Left cardiac atrium (tissue), 4 donors: ENCODE data around the gene HSPB7. TPM values are rescaled to one million over a fixed set of nuclear protein-coding genes. Genes with fewer than 3 reads are reported as not detected.
"Not testable (repeated sequence)": the region's sequence is repeated elsewhere in the genome, so short reads cannot be mapped to it uniquely, and the experiment has no call there.

Experiments
- ATAC-seq, 2 donors: fragments of 200-7000 bp; cut with Tn5 transposase; one replicate each; pipeline ENCODE4 v1.9.1; 2020; ENCODE audit warnings: mild to moderate bottlenecking in 2 of 2, moderate library complexity in 2 of 2
- DNase-seq: peaks from one replicate; pipeline ENCODE4 v3.0.0-alpha.2; 2020
- intact Hi-C, 2 donors: fragments of 100-400 bp; cut with DNase I; formaldehyde crosslinking; loops; one replicate each; pipeline versions ENCODE4 v1.14.1 to v1.15.1; 2022 to 2023
- total RNA-seq, 2 donors: library from RNA; stranded (reverse); fragmentation: NEBNext Ultra II Directional; extraction: Animal tissue kit (Norgen Biotek cat#: 25700); gene quantifications; one replicate each; pipeline ENCODE4 v1.2.1, GENCODE V29; 2021
- donor health status: DM: no; HTN: yes; CAD: no.
- donor health status: DM: no; HTN: yes; CAD: no; lungs with severe emphysema.
- donor health status: DM: yes; HTN: yes; CAD: no.
- donor health status: Dilated cardiomyopathy.

The HSPB7 gene
- total RNA-seq, 2 donors from 2014 or later, result 1,770 to 2,192 TPM

DNA sequence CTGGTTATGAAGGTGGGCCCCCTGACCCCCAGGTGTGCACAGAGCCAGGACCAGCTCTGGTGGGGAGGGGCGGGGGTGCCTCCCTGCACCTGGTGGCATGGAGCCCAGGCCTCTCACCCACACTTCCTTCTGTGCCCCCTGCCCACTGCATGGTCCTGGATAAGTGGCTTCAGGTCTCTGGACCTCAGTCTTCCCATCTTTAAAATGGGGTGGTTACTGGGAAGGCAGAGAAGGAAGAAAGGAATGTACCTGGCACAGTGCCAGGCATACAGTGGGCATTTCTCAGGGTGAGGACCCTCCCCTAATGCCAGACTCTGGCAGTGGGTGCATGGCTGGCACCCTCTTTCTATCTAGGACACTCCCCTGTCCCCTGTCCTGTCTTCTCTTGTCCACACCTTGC, 11.4 kb upstream of the HSPB7 start:
- DNase-seq (no peak), ATAC-seq (no peak)
- intact Hi-C loops, result no loop called here

DNA sequence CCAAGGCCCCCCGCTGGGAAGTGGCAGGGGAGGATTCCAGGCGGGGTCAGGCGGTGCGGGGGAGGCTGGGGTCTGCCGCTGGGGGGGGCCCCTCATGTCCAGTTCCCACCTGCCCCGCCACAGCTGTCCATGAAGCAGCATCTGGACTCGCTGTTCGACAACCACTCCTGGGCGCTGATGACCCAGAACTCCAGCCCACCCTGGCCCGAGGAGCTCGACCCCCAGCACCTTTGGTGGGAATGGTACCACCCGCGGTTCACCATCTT, 11.1 kb upstream of the HSPB7 start:
- intact Hi-C loops, ATAC-seq, DNase-seq: not testable (repeated sequence)

DNA sequence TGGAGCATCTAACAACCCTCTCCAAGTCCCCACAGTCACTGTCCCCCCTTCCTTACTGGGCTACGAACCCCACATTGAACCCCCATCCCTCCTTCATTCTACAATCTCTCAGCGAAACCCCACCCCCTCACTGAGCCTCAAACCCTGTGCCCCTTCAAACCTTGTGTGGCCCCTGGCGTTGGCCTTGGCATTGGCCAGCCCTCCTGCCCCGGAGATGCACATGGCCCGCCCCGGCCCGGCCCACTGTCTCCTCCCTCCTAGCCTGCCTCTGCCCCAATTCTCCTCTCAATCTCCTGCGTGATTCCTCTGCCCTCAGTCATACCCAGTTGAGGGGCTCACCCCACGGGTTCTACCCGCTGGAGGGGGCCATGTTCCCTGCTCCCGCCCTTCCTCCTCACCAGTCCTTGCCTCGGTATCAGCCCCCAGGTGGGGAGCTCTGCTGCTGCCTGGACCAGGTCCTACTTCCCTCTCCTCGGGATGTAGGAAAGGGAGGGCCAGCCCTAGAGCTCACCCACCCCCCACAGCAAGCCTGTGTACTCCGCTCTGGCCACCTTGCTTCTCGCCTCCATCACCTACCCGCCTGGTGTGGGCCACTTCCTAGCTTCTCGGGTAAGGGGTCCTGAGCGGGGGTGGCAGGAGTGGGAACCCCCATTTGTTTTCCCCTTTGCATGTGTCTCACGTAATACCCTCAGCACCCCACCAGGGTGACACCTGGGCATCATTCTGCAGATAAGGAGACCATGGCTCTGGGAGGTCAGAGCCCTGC, 10.6 kb upstream of the HSPB7 start:
- intact Hi-C loops, result no loop called here
- DNase-seq (no peak), ATAC-seq (no peak)

DNA sequence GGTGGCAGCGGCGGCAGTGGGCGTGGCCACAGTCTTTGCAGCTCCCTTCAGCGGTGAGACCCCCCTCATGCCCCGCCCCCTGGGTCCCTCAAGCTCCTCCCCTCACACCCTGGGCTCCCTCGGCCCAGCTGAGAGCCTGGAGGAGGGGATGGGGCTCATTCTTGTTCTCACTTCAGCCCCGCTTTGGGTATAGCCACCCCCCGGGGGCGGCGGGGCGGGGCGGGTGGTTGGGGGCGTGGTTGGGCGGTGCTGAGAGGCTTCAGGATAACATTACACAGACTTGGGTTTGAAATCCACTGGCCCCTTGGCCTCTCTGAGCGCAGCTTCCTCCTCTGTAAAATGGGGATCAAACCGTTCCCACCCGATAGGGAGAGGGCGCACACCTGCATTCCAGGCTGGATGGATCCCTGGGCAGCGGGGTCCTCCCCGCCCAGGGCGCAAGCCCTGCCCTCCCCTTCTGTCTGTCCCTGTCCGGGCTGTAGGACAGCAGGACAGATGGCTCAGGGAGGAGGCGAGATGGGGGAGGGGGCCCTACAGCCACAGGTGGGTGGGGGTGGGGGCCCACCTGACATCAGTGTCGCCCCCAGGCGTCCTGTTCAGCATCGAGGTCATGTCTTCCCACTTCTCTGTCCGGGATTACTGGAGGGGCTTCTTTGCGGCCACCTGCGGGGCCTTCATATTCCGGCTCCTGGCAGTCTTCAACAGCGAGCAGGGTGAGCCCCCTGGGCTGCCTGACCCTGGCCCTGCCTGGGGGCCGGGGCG, 9.1 kb upstream of the HSPB7 start:
- ATAC-seq (peak; percentile 54 to 56), DNase-seq (no peak)
- intact Hi-C loops, result no loop called here

DNA sequence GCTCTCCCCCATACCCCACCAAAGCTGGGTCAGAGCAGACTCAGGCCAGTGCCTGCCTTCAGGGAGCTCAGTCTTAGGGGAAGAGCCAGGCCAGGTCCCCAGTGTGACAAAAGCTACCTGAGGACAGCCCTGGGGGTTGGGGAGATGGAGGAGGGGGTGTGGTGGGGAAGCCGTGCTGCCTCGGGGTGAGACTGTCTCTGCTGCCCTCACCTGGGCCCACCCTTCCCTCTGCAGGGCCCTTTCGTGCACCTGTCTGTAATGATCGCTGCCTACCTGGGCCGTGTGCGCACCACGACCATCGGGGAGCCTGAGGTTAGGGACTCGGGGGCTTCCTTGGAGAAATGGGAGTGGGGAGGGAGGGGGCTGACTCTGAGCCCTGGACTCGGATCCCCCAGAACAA, 8.5 kb upstream of the HSPB7 start:
- DNase-seq, ATAC-seq, intact Hi-C loops: not testable (repeated sequence)

DNA sequence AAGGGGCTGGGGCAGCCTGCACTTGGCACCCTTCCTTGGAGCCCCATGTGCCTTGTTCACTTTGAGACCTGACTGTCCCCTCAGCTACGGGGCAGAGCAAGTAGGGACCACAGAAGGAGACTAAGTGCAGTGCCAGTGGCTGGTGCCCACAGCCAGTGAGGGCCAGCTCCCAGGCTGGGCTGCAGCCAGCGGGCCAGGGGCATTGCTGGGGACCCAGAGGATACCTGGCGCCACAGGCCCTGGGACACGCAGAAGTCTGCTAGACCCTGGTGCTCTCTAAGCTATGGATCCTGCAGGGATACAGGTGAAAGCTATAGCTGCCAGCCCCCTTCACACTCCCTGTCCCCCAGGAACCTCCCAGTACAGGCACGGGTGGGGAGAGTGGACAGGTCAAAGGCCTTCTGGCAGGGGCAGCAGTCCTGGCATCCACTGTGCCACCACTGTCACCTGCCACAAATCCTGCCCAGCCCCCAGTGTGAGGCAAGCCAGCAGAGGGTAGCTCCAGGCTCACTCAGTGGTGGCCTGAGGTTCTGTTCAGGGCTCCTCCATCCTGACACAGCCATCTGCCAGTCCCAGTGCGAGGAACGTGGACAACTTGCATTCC, 5.3 kb upstream of the HSPB7 start:
- ATAC-seq (no peak), DNase-seq (no peak)
- intact Hi-C loops, result no loop called here

DNA sequence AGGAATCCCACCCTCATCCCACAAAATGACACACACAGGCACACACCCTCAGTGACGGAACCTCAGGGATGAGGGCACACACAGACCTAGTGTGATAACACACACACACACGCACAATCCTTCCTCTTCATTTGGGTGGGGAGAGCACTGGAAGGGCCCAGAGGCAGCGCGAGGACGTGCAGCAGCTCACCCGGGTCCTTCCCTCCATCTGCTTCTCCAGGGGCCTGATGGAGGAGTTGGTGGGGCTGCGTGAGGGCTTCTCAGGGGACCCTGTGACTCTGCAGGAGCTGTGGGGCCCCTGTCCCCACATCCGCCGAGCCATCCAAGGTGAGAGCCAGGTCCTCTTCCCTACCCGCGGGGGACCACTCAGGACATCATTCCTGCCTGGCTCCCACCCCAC, 4.5 kb upstream of the HSPB7 start:
- intact Hi-C loops, result no loop called here
- ATAC-seq, result no peak
- no peak for DNase-seq

DNA sequence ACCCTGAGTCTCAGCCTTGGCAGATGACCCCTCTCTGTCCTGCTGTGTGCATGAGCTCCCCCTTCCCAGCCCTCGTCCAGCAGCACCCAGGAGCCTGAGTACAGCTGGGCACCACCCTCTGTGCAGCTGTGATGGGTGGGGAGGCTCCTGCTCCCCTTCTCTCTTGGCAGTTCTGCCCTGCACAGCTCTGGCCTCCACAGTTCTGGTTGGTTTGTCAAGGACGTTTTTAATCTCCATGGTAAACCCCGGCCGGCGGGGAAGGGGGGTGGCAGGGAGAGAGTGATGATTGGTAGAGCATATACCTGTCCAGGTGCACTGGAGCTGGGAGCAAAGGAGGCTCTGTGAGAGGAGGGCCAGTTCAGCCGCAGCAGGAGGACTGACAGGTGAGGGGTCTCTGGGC, 3.8 kb upstream of the HSPB7 start, which contains the start of gene CLCNKA:
TSS of gene CLCNKA (plus strand) at position 356 of the 400 bp plus-strand sequence. CDS start 584 bp downstream, outside the sequence.
- ATAC-seq (no peak), DNase-seq (no peak)
- intact Hi-C loops, result no loop called here

DNA sequence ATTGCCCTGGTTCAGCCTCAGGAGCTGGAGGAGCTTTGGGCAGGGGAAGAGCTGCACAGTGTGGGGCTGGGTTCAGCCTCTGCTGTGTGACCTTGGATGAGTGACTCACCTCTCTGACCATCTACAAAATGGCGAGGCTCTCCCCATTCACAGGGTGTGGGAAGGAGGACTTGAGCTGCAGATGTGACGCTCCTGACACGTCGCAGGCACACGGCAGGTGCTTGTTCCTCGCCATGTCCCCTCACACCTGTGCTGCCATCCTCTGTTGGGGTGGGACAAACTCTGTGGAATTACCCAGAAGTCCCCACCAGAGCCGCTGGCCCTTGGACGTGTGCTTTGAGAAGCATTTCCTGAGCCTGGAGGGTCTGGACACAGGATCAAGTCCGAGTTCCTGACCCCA, 3.0 kb upstream of the HSPB7 start:
- intact Hi-C loops, ATAC-seq, DNase-seq: not testable (repeated sequence)

DNA sequence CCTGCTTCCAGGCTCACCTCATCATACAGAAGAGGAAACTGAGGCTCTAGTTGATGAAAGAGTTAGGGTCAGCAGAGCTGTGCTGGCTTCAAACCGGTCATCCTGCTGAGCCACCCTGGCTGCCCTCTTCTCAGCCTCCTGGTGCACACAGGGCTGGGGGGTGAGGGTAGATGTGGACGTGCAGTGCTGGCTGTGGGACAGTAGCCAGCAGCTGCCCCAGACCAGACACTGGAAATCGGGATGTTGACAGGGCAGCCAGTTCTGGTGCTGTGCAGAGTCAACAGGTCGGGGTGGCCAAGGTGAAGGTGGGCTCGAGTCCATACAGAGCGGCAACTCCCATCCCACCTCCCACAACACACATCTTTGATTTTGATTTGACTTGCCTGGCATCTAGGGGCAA, 2.5 kb upstream of the HSPB7 start:
- ATAC-seq (peak in 1 of 2 donors; percentile 1), DNase-seq (no peak)
- intact Hi-C loops, result no loop called here

DNA sequence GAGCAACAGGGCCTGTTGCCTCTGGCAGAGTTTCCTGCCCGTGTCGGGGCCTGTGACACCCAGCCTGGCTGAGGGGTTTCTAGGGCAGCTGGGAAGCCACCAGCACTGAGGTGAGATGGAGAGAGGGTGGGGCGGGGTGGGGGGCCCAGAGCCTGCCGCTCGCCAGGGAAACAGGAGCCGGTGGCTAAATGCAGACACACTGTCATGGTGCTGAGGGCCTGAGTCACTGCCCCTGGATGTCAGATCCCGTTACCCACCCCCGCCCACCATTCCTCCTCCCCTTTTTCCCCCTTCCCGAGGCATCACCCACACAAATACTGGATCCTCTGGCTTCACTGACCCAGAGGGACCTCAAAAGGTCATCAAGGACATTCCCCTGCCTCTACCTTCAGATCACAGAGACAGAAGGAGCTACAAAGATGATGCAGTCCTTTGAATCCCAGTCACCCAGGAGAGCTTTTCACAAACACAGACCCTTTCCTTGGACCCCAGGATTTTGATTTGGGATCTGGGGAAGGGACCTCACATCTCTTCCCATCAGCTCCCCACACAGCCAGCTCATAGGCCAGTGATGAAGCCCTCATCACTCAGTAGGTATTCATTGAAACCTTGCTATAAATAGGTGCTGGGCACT, 1.9 kb upstream of the HSPB7 start:
- peak in 1 of 2 donors; percentile 21 for ATAC-seq
- intact Hi-C loops, result no loop called here
- peak; percentile 71 for DNase-seq

DNA sequence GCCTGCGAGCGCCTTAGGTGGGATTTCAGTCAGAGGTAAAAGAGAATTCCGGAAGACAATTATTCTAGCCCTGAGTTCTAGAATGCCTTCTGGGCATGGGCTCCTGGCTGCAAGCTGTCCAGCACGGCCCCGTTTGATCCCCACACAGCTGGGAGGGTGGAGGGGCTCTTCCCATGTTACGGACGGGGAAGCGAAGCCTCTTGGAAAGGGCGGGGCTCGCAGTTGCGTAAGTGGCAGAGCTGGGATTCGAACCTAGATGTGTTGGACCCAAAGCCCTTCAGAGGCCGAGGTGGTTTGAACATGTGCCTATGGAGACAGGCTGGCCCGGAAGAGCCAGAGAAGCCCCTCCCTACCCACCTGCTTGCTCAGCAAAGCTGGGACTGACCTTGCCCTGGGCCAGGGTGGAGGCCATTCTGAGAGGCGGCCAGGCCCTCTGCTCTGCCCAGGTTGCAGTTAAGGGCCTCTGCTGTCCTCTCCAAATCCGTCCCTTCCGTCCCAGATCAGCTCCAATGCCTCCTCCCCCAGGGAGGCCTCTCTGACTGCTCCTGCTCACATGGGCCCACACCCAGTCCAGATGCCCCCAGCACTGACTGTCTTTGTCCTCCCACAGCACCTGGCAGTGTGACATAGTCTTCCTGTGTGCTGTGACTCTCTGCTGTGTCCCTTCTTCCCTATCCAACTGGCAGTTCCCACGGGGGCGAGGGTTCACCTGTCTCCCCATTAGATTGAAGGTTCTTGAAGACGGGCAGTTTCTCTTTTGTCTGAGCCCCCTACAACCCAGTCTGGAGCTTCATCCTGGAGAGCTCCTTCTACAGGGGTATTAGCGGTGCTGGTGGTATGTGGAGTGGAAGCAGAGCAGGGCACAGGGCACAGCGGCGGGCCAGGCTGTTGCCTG, 1.2 kb upstream of the HSPB7 start:
- ATAC-seq, result peak in 1 of 2 donors; percentile 39
- intact Hi-C loops, result no loop called here

DNA sequence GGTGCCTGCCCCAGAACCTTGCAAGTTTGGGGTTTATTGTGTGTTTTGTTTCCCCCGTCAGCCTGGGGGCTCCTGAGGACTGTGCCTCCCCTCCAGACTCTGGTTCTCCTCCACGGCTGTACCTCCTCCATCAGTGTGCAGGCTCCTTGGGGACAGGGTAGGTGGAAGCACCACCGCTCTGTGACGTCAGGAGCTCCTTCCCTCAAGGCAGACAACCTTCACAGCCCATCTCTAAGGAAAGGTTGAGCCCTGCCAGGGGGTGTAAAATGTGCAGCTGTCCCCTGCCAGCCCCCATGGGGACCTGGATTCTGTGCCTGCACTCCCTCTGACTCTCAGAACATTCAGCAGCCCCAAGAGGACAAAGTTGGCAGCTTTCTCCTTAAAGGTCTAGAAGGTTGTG, 465 bp upstream of the HSPB7 start:
- intact Hi-C loops, result no loop called here
- DNase-seq, result no peak
- peak in 1 of 2 donors; percentile 1 for ATAC-seq

More for the DNA sequence above, 1.2 kb upstream of the HSPB7 start:
- no peak for DNase-seq

DNA sequence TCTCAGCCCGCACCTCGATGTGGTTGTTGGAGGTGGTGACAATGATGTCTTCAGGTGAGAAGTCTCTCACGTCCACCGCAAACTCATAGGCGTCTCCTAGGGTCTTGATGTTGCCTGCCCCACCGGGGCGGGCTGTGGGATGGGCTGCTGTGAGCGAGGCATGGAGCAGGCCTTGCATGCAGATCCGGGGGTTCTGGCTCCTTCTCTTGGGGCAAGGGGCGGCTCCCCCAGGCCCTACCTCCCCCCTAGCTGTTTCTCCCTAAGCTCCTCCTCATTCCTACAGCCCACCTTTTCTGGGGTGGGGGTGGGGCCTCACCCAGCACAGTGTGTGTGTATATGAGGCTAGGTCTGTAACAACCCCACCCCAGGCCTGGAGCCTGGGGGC, 775 bp downstream of the HSPB7 start:
- DNase-seq (no peak), ATAC-seq (no peak)
- intact Hi-C loops, result no loop called here

DNA sequence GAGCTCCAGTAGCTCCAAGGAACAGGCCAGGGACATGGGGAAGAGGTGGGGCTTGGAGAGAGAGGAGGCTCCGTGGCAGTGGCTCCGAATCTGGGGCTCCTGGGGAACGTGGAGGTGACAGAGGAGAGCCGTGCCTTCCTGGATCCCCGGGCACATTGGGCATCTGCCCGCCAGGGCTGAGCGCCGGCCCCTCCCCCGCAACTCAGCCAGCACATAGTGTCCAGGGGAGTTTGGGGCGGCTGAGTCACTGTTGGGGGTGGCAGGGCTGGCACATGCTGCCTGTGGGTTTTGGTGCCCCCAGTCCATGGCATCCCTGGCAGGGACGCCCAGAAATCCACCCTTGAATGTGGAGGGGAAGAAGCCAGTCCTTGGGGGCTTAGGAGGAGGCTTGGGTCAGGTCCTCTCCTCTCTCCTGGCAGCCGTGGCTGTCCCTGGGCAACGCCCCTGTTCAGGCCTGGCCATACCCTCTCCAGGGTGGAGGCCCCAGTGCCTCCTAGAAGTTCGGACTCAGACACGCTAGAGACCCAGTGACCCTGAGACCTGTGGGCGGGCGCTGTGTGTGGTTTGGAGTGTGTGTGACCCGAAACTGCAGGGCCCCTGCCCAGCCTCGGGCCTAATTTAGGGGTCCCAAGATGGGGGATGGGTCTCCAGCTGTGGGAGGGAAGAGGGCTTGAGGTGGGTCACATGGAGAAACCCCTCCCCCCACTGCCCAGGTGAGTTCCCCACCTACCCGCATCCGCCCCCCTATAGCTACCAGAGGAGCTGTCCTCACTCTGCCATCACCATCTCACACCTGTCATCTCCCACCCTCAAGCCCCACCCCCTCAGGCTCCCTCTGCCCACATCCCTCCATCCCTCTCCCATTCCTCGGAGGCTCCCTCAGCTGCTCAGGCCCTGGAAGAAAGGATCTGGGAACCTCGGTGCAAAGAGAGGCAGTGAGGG, 1.6 kb downstream of the HSPB7 start:
- ATAC-seq (peak in 1 of 2 donors; percentile 1), DNase-seq (peak; percentile 57)
- intact Hi-C loops, result no loop called here

DNA sequence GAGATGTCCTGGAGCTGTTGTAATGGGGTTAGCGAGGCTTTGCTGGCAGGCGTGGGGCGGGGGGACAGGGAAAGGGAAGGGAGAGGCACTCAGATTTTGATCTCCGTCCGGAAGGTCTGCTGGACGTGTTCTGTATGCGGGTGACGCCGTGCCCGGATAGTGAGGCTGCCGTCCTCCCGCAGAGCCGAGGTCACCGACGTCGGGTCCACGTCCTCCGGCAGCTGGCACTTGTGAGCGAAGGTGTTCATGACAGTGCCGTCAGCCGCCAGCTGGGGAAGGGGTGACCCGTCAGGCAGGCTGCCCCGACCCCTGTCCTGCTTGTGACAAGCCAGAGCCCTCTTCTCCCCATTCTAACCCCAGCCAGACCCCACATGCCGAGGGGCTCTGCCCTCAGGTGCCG, 2.4 kb downstream of the HSPB7 start:
- DNase-seq, result peak; percentile 49
- no peak for ATAC-seq
- intact Hi-C loops, result no loop called here

DNA sequence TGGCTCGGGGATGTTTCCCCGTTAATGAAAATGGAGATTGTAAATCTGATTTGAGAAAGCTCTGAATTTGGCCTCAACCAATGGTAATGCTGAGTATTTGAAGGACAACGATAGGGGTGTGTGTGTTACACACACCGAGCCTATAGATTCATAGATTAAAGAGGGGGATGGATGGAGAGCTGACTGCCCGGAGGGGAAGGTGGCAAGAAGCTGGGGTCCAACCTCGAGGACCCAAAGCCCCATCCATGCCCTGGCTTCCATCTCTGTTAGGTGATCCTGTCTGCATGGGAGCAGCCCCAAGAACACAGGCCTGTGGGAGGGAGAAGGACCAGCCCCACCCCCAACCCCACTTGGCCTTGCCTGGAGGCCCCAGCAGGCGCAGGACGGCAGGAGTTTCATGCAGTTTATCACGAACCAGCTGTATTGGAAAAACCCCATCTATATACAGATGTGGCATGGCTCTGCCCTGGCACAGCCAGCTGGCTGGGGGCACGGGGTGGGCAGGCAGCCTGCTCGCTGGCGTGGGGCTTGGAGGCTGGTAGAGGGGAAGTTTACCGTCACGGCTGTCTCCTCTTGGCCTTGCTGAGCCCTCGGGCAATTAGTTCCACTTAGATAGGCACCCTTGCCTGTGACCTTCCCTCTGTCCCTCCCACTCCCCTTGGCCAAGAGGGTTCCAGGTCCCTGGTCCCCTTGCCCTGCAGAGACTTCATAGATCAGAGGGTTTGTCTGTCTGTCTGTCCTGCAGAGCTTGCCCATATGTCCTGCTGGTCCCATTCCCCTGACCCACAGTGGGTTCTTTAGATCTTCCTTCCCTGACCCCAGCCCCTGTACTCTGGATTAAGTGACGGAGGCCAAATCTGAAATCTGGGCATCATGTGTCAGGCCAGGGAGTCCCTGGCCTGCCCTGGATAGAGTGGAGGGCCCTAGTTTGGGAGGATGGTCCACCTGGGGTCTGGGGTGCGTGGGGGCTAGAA, 3.0 kb downstream of the HSPB7 start:
- intact Hi-C loops, result no loop called here
- ATAC-seq (no peak), DNase-seq (peak; percentile 59)
